ENCODE results near the gene ERMAP. TPM values are rescaled to one million over a fixed set of nuclear protein-coding genes. Genes with fewer than 3 reads are reported as not detected.

Gene ERMAP
- total and polyA plus RNA-seq, 2 donors from 2014 or later = 5.4 to 13.3 TPM

- DNase-seq (peak in 1 of 5 donors; percentile 9), FAIRE-seq (no peak)
- Histone ChIP-seq H3K9me3 (ENCODE audit: control insufficient read depth in 2 of 3, insufficient read depth in 1 of 3, low read length in 3 of 3) (no peaks in the 10 kb centered on the region), H3K4me1 (ENCODE audit: control insufficient read depth in 2 of 3, insufficient read depth in 2 of 3, low read depth in 1 of 3, low read length in 3 of 3) (no peaks in the 10 kb centered on the region), H3K27me3 (ENCODE audit: control insufficient read depth, insufficient read depth, low read length) (no peaks in the 10 kb centered on the region), H3K27ac (ENCODE audit: low read depth in 2 of 2, low read length in 2 of 2) (no peak overlapping the region), H3K36me3 (ENCODE audit: control insufficient read depth in 2 of 3, insufficient read depth in 3 of 3, low read length in 3 of 3) (peaks cover 0 to 6% (median 4%) of the 10 kb centered on the region in 3 donors), H3K4me3 (ENCODE audit: low read length in 3 of 3) (no peak overlapping the region), H3K9ac (ENCODE audit: low read length in 3 of 3) (no peak overlapping the region)
- TF ChIP-seq, protein P1, sequence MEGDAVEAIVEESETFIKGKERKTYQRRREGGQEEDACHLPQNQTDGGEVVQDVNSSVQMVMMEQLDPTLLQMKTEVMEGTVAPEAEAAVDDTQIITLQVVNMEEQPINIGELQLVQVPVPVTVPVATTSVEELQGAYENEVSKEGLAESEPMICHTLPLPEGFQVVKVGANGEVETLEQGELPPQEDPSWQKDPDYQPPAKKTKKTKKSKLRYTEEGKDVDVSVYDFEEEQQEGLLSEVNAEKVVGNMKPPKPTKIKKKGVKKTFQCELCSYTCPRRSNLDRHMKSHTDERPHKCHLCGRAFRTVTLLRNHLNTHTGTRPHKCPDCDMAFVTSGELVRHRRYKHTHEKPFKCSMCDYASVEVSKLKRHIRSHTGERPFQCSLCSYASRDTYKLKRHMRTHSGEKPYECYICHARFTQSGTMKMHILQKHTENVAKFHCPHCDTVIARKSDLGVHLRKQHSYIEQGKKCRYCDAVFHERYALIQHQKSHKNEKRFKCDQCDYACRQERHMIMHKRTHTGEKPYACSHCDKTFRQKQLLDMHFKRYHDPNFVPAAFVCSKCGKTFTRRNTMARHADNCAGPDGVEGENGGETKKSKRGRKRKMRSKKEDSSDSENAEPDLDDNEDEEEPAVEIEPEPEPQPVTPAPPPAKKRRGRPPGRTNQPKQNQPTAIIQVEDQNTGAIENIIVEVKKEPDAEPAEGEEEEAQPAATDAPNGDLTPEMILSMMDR (IDR thresholded peaks at IDR 0.05; ENCODE audit: borderline replicate concordance, extremely low read depth, insufficient read depth) = no peak
- intact Hi-C loops (cut with DNase I) = no loop called here
Observed at GRCh38 chr1:42838482-42839190, 21.7 kb downstream of the ERMAP start.

DNA sequence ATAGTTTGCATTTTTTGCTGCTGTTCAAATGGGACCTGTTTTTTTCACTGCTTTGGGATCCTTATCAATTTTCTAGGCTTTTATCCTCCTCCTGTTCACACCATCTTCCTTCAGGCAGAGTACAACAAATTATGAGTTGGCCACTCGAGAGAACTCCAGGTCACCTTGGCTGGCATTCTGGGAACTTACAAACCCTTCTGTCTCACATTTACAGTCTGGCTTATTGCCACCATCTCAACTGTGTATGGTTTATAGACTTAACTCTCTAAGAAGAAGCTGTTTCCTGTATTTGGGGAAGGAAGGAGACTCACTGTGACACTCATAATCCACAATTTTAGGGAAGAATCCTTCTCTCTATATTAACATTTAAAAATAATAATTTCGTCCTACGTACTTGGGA, 24.1 kb downstream of the ERMAP start:
- Histone ChIP-seq H3K4me1 (ENCODE audit: control insufficient read depth in 2 of 3, insufficient read depth in 2 of 3, low read depth in 1 of 3, low read length in 3 of 3) (no peaks in the 10 kb centered on the region), H3K27ac (ENCODE audit: low read depth in 2 of 2, low read length in 2 of 2) (no peak overlapping the region), H3K4me3 (ENCODE audit: low read length in 3 of 3) (no peak overlapping the region), H3K36me3 (ENCODE audit: control insufficient read depth in 2 of 3, insufficient read depth in 3 of 3, low read length in 3 of 3) (peaks cover 0 to 10% (median 3%) of the 10 kb centered on the region in 3 donors), H3K27me3 (ENCODE audit: control insufficient read depth, insufficient read depth, low read length) (no peaks in the 10 kb centered on the region), H3K9ac (ENCODE audit: low read length in 3 of 3) (no peak overlapping the region), H3K9me3 (ENCODE audit: control insufficient read depth in 2 of 3, insufficient read depth in 1 of 3, low read length in 3 of 3) (no peaks in the 10 kb centered on the region)
- FAIRE-seq (no peak), DNase-seq (no peak)
- intact Hi-C loops (cut with DNase I) = no loop called here
- TF ChIP-seq, protein P1 (IDR thresholded peaks at IDR 0.05; ENCODE audit: borderline replicate concordance, extremely low read depth, insufficient read depth) = no peak

GRCh38 chr1:42841440-42842147, 24.7 kb downstream of the ERMAP start:
- H3K9ac ChIP-seq (ENCODE audit: low read length in 3 of 3) = no peak overlapping the region
- H3K36me3 ChIP-seq (ENCODE audit: control insufficient read depth in 2 of 3, insufficient read depth in 3 of 3, low read length in 3 of 3) = peaks cover 0 to 10% (median 3%) of the 10 kb centered on the region in 3 donors
- TF ChIP-seq, protein P1 (IDR thresholded peaks at IDR 0.05; ENCODE audit: borderline replicate concordance, extremely low read depth, insufficient read depth) = no peak
- no peaks in the 10 kb centered on the region for H3K9me3 ChIP-seq (ENCODE audit: control insufficient read depth in 2 of 3, insufficient read depth in 1 of 3, low read length in 3 of 3)
- H3K4me1 ChIP-seq (ENCODE audit: control insufficient read depth in 2 of 3, insufficient read depth in 2 of 3, low read depth in 1 of 3, low read length in 3 of 3) = no peaks in the 10 kb centered on the region
- intact Hi-C loops (cut with DNase I) = no loop called here
- no peak overlapping the region for H3K27ac ChIP-seq (ENCODE audit: low read depth in 2 of 2, low read length in 2 of 2)
- H3K27me3 ChIP-seq (ENCODE audit: control insufficient read depth, insufficient read depth, low read length) = no peaks in the 10 kb centered on the region
- H3K4me3 ChIP-seq (ENCODE audit: low read length in 3 of 3) = no peak overlapping the region
- DNase-seq = no peak
- FAIRE-seq = no peak
